GM18498 (cell line): ENCODE results near the gene LRP1B.

ENCODE experiments used
- ATAC-seq: cut with Tn5 transposase; IDR thresholded peaks from one replicate; pipeline ENCODE4 v1.9.1; 2021; ENCODE audit warnings: mild to moderate bottlenecking, moderate library complexity; ENCODE audit not compliant: unreplicated experiment

LRP1B gene

GRCh38 chr2:140761807-140762206 is 1369.0 kb downstream of the LRP1B start:
- no peak for ATAC-seq

- ATAC-seq, result no peak
These were observed 1371.2 kb downstream of the LRP1B start for GRCh38 chr2:140759426-140760156.

- ATAC-seq, result peak; percentile 83
These were observed 1383.2 kb downstream of the LRP1B start for GRCh38 chr2:140747665-140748064.

- no peak for ATAC-seq
These were observed 1383.7 kb downstream of the LRP1B start for GRCh38 chr2:140747090-140747489.

- no peak for ATAC-seq
These were observed 1386.4 kb downstream of the LRP1B start for GRCh38 chr2:140744379-140744778.

GRCh38 chr2:140737006-140737405 is 1393.8 kb downstream of the LRP1B start:
- ATAC-seq, result no peak

GRCh38 chr2:140734992-140735391 is 1395.8 kb downstream of the LRP1B start:
- ATAC-seq, result no peak

GRCh38 chr2:140718999-140719398 is 1411.8 kb downstream of the LRP1B start:
- no peak for ATAC-seq

DNA sequence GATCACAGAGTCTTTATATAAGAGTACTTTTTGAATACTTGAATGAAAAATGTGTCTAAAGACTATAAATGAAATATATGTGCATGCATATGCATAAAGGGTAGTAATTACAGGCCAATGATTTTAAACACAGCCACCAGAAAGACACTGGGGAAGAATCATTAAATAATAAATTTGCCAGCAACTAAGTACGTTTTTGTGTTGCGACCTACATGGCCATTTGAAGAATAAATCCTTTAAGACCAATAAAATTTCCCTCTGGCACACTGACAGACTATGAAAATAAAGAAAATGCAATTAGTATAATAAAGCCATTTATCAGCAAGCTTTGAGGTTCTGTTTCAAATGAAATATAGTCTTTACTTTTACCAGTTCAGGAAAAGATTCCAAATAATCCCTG is 1413.3 kb downstream of the LRP1B start:
- no peak for ATAC-seq

GRCh38 chr2:140714586-140714985 is 1416.2 kb downstream of the LRP1B start:
- no peak for ATAC-seq

DNA sequence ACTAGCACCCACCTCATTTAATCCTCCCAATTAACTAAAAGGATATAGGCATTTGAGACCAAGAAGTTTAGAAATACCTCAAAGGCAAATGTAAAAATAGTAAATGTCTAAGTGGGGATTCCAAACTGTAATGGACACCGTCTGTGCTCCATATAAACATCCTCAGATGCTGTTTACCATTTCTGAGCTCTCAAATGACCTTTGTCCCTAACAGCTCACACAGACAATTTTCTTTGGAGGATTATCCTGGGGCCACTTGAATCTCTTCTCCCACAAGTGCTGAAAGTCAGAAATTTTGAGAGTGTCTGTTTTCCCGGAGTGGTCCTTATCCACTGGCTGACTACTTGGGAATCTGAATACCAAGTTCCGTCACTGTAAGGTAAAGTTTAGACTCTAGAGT is 1418.9 kb downstream of the LRP1B start:
- no peak for ATAC-seq

GRCh38 chr2:140701726-140702125 is 1429.1 kb downstream of the LRP1B start:
- no peak for ATAC-seq

- no peak for ATAC-seq
These were observed 1432.2 kb downstream of the LRP1B start for GRCh38 chr2:140698636-140699035.

DNA sequence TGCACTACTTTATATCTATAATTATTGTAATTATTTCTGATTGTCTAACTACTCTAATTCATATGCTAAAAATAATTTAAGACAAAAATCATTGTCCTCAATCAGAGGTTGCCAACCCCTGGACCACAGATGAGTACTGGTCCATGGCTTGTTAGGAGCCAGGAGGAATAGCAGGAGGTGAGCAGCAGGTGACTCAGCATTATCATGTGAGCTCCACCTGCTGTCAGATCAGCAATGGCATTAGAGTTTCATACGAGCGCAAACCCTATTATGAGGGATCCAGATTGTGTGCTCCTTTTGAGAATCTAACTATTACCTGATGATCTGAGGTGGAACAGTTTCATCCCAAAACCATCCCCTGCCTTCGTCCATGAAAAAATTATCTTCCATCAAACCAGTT is 1434.4 kb downstream of the LRP1B start:
- no peak for ATAC-seq

GRCh38 chr2:140695155-140695554 is 1435.7 kb downstream of the LRP1B start:
- no peak for ATAC-seq

GRCh38 chr2:140687825-140688224 is 1443.0 kb downstream of the LRP1B start:
- no peak for ATAC-seq

DNA sequence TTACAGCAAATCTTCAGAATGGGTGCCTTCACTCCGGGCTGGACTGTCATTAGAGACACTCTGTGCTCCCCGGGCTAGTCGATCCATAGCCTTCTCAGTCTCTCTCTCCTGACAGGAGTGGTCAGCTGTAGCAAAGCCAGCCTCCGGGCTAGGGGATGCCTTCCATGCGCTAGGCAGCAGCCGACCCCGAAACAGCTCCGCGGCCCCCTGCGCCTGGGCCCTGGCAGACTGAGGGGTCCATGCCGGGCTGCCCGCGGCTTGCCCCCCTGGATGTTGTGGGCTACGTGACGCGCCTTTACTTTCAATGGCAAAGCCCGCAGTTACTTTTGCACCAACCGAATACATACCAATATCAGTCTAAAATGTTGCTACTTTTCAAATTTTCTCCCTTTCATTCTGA is 1447.2 kb downstream of the LRP1B start:
- ATAC-seq, result no peak

DNA sequence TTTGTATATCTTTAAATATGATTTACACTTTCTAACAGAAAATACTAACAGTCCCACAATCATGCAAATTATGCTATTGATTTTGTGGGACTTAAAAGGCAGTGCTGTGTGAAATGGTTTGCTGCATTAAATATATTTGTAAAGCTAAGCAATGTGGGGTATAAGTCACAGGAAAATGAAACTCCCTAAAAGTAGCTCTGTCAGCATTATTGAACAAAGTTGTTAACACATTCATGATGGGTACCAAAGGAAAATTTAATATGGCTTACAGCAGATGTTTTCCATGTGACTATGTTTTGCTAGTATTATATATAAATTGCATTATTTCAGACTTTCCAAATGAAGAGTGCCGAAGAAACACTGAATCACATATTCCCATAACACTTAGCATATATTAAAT is 1450.0 kb downstream of the LRP1B start:
- no peak for ATAC-seq

DNA sequence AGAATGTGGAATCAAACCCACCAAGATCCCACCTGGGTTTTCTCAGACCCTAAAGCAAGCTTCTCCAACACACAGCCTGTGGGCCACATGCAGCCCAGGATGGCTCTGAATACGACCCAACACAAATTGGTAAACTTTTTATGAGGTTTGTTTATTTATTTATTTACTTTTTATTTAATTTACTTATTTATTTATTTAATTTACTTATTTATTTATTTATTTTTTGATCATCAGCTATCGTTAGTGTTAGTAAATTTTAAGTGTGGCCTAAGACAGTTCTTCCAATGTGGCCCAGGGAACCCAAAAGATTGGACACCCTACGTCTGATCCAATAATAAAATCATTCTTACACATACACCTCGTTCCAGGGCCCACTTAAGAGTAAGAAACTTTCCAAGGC is 1451.1 kb downstream of the LRP1B start:
- ATAC-seq, result no peak

- ATAC-seq, result no peak
These were observed 1460.9 kb downstream of the LRP1B start for GRCh38 chr2:140669911-140670310.

- no peak for ATAC-seq
These were observed 1463.6 kb downstream of the LRP1B start for GRCh38 chr2:140667203-140667602.

DNA sequence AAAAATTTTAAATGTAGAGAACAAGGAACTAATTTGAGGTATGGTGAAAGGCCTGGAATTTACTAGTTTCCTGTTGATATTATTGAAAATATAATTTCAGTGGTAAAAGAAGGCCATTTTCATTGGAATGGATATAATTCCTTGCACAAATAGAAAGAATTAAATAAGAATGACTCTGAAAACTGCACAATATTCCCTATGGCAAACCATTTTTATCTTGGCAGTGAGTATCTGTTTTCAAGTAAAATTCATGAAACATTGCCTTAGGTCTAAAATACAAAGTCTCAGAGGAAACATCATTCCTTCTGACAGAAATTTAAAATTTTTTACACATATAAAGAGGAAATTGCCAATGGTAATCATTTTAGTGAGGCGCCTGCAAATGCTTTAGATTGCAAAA is 1468.3 kb downstream of the LRP1B start:
- no peak for ATAC-seq
